DOHH2 (cell line): ENCODE results near the gene PPT2.
"Not testable (repeated sequence)": the region's sequence is repeated elsewhere in the genome, so short reads cannot be mapped to it uniquely, and the experiment has no call there.

ENCODE experiments used
- H3F3A ChIP-seq: fragments of 200-600 bp; sonication (generic), shearing (Covaris generic); 2 replicates; pipeline ENCODE4 v1.6.0; 2016; ENCODE audit warnings: antibody characterized with exemption, mild to moderate bottlenecking; ENCODE audit not compliant: control insufficient read depth, insufficient read depth
- H3K27ac ChIP-seq: fragments of 200-600 bp; sonication (generic); 2 replicates; pipeline ENCODE4 v1.5.1; 2014; ENCODE audit warnings: low read depth, mild to moderate bottlenecking, low read length, moderate library complexity
- H3K27me3 ChIP-seq: fragments of 200-600 bp; sonication (generic); 2 replicates; pipeline ENCODE4 v1.6.1; 2014; ENCODE audit warnings: mild to moderate bottlenecking, low read length, mixed read lengths; ENCODE audit not compliant: control insufficient read depth
- H3K36me3 ChIP-seq: fragments of 200-600 bp; sonication (generic); 2 replicates; pipeline ENCODE4 v1.6.1; 2014; ENCODE audit warnings: mild to moderate bottlenecking, low read length, moderate library complexity, mixed read lengths; ENCODE audit not compliant: control insufficient read depth
- H3K4me1 ChIP-seq: fragments of 200-600 bp; sonication (generic); 2 replicates; pipeline ENCODE4 v1.6.1; 2014; ENCODE audit warnings: mild to moderate bottlenecking, low read length, mixed read lengths; ENCODE audit not compliant: control insufficient read depth
- H3K4me2 ChIP-seq: fragments of 200-600 bp; sonication (generic); 2 replicates; pipeline ENCODE4 v1.6.0; 2014; ENCODE audit warnings: mild to moderate bottlenecking, low read length, moderate library complexity
- H3K4me3 ChIP-seq: fragments of 200-600 bp; sonication (generic); 2 replicates; pipeline ENCODE4 v1.5.1; 2014; ENCODE audit warnings: mild to moderate bottlenecking, low read length, mixed read lengths
- H3K79me2 ChIP-seq: fragments of 200-600 bp; sonication (generic); 2 replicates; pipeline ENCODE4 v1.6.1; 2014; ENCODE audit warnings: mild to moderate bottlenecking, low read length, mixed read lengths; ENCODE audit not compliant: control insufficient read depth
- H3K9me2 ChIP-seq: fragments of 200-600 bp; sonication (generic); replicated peaks from 2 replicates; pipeline ENCODE4 v1.6.1; 2014; ENCODE audit warnings: mild to moderate bottlenecking, low read length, mixed read lengths; ENCODE audit not compliant: control insufficient read depth
- H3K9me3 ChIP-seq: fragments of 200-600 bp; sonication (generic); 2 replicates; pipeline ENCODE4 v1.6.1; 2014; ENCODE audit warnings: antibody characterized with exemption, low read length, mixed read lengths; ENCODE audit not compliant: control insufficient read depth, insufficient read depth
- H4K20me1 ChIP-seq: fragments of 200-600 bp; sonication (generic); 2 replicates; pipeline ENCODE4 v1.6.0; 2014; ENCODE audit warnings: low read depth, mild to moderate bottlenecking, antibody characterized with exemption, low read length, moderate library complexity; ENCODE audit not compliant: control insufficient read depth, insufficient read depth
- CTCF ChIP-seq: fragments of 200-600 bp; sonication (generic); IDR thresholded peaks from one replicate; pipeline ENCODE4 v1.5.1; 2014; ENCODE audit warnings: antibody characterized with exemption, mild to moderate bottlenecking, low read depth, low read length; ENCODE audit not compliant: poor library complexity, severe bottlenecking
- EZH2phosphoT487 ChIP-seq: fragments of 200-600 bp; sonication (generic); IDR thresholded peaks from 2 replicates; pipeline ENCODE4 v1.6.1; 2017; ENCODE audit warnings: borderline replicate concordance, mild to moderate bottlenecking, antibody characterized with exemption, low read length, moderate library complexity, mixed read lengths

PPT2 gene

DNA sequence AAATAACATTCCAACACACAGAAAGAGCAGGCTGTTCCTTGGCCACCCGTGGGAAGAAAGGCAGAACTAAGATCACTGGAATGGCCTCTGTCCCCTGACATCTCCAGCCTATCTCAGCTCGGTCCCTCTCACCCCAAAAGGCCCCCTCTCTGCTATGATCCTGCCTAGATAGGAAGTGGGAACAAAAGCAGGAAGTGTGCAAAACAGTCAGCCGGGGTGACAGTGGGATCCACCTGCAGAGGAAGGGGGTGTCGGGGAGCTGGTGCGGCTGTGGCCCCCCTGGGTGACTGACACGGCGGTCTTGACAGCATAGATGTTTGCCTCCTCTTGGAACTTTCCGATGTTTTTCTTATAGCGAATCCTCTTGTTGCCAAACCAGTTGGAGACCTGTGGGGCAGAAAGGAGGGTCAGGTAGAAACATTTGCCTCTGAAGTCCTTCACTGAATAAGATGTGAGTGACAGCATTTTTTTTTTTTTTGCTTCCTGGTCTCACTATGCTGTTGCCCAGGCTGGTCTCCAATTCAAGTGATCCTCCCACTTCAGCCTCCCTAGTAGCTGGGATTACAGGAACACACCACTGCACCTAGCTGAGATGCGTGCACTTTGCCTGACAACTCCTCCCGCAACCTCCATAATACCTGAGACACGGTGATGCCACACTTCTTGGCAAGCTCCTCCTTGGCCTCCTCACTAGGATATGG lies 33.2 kb downstream of the PPT2 start:
- H3K27me3 ChIP-seq = no peaks in the 10 kb centered on the region
- peak overlapping the region; percentile 36 for H3K27ac ChIP-seq
- peak overlapping the region; percentile 100 for H3K4me2 ChIP-seq
- H3K36me3 ChIP-seq = peaks cover 69% of the 10 kb centered on the region
- H3K9me3 ChIP-seq = no peaks in the 10 kb centered on the region
- peak overlapping the region; percentile 44 for H3K4me3 ChIP-seq
- H3K4me1 ChIP-seq = peaks cover 54% of the 10 kb centered on the region
- no peaks in the 10 kb centered on the region for H3K9me2 ChIP-seq
- H3K79me2 ChIP-seq = peaks cover 48% of the 10 kb centered on the region
- no peaks in the 10 kb centered on the region for H4K20me1 ChIP-seq
- H3F3A ChIP-seq = peaks cover 9% of the 10 kb centered on the region
- TF ChIP-seq CTCF (no peak), EZH2phosphoT487 (no peak)

DNA sequence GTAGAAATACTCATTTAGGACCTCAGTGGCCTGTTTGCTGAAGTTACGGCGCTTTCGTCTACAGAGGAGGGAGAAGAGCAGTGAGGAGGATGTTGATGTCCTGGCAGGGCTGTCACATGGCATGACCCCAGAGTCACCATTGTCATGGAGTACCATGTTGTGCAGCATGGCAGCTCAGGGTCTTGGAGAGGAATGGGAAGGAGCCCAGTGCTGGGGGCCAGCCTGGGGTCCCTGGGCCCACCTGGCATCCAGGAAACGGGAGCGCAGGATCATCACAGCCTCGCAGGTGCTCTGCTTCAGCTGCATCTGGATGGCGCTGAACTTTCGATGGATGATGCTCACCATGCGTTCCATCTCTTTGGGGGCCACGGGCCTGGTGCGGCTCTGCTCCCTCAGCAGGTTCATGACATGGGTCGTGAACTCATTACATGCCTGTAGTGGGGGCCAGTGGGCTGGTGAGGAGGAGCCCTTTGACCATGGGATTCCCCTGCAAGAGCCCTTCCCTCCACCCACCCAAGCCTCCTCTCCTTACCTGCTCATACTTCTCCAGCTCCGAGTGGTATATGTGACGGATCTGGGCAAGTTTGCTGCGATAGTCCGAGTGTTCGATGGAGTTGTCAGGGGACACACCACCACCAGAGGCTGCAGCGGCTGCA lies 33.9 kb downstream of the PPT2 start:
- Histone ChIP-seq H3K4me2 (peak overlapping the region; percentile 100), H3K79me2 (peaks cover 51% of the 10 kb centered on the region), H3K36me3 (peaks cover 66% of the 10 kb centered on the region), H3K4me1 (peaks cover 55% of the 10 kb centered on the region), H3K27ac (0 out of 2 replicates have a peak overlapping the region, but pooled peaks have one; percentile 36), H3K4me3 (peak overlapping the region; percentile 44)
- H4K20me1 ChIP-seq, H3K9me2 ChIP-seq, H3K9me3 ChIP-seq, H3K27me3 ChIP-seq, H3F3A ChIP-seq: not testable (repeated sequence)

DNA sequence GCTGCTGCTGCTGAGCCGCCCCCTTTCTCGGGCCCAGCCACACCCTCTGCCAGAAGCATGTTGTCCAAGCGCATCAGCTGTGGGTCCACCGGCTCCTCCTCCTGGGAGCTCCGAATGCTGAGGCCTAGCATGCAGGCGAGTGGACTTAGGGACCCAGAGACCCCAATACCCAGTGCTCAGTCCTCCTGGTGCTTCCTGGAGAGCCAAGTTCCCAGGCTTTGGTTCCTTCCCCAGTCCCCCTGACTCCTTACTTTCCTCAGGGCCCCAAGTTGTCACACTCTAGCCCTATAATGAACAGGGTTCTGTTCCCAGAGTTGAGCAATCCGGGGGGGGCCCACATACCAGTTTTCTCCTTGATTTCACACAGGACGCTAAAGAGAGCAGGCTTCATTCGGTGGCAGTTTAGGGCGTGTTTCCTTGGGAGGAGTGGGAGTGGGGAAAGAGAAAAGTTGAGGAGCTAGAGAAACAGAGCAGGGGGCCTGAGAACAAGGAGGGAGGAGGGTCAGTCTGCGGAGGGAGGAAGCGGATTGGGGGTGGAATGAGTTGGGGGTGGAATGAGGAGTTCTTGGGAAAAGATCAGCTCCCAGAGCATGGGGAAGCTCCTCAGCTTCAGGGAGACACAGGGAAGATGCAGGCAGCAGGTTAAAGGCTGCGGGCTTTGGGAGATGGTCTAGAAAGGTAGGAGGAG lies 34.6 kb downstream of the PPT2 start:
- peaks cover 52% of the 10 kb centered on the region for H3K79me2 ChIP-seq
- H3K27ac ChIP-seq = peak overlapping the region; percentile 90

More for the DNA sequence above, 34.6 kb downstream of the PPT2 start:
- H3K27me3 ChIP-seq = no peaks in the 10 kb centered on the region
- no peak for TF ChIP-seq CTCF
- TF ChIP-seq EZH2phosphoT487 = no peak
- H3K4me1 ChIP-seq = peaks cover 62% of the 10 kb centered on the region
- no peaks in the 10 kb centered on the region for H4K20me1 ChIP-seq
- peaks cover 59% of the 10 kb centered on the region for H3K36me3 ChIP-seq
- peak overlapping the region; percentile 100 for H3K4me2 ChIP-seq
- no peaks in the 10 kb centered on the region for H3K9me3 ChIP-seq
- peaks cover 12% of the 10 kb centered on the region for H3F3A ChIP-seq
- H3K9me2 ChIP-seq = no peaks in the 10 kb centered on the region
- H3K4me3 ChIP-seq = peak overlapping the region; percentile 83
